Ovary (tissue), 9 donors: ENCODE results near the gene GADD45A. TPM values are rescaled to one million over a fixed set of nuclear protein-coding genes. Genes with fewer than 3 reads are reported as not detected.

Experiments
- DNase-seq, 5 donors: peaks; one replicate each; pipeline ENCODE4 v3.0.0-alpha.2; 2019 to 2020
- H3K27ac ChIP-seq, 2 donors: fragments of 200-600 bp; one replicate each; pipeline versions ENCODE4 v1.5.1 to v1.8.0; 2019 to 2022
- H3K27me3 ChIP-seq: fragments of 200-600 bp; one replicate; pipeline ENCODE4 v1.8.0; 2022
- H3K36me3 ChIP-seq: fragments of 200-600 bp; sonication (generic); one replicate; pipeline ENCODE4 v1.5.1; 2019
- H3K4me1 ChIP-seq: one replicate; pipeline ENCODE4 v1.8.1; 2013; ENCODE audit warnings: mild to moderate bottlenecking, moderate library complexity; ENCODE audit not compliant: insufficient read depth
- H3K4me3 ChIP-seq: fragments of 200-600 bp; sonication (generic); one replicate; pipeline ENCODE4 v1.5.1; 2017
- H3K9me3 ChIP-seq, 2 donors: fragments of 200-600 bp in 1 of 2; sonication (generic) in 1 of 2; one replicate each; pipeline versions ENCODE4 v1.5.1 to v1.8.1; 2013 to 2019; ENCODE audit warnings: mild to moderate bottlenecking in 1 of 2, moderate library complexity in 1 of 2
- EP300 ChIP-seq: sonication (generic); formaldehyde crosslinking; IDR thresholded peaks from one replicate; pipeline ENCODE4 v1.6.1; 2017; ENCODE audit warnings: antibody characterized with exemption
- POLR2A ChIP-seq: fragments of 450-650 bp; IDR thresholded peaks from one replicate; pipeline ENCODE4 v1.6.1; 2017; ENCODE audit warnings: antibody characterized with exemption, mild to moderate bottlenecking, moderate library complexity
- WGBS, 3 donors: extraction: QIAGEN DNeasy Blood & Tissue Kit in 1 of 3; methylation state at CpG; one replicate each; pipeline versions ENCODE4 v1.1.5 to v1.1.7; 2013 to 2017; 5-methylcytosine and 5-hydroxymethylcytosine counted together
- intact Hi-C, 4 donors: fragments of 100-400 bp; cut with DNase I; formaldehyde crosslinking; loops; one replicate each; pipeline versions ENCODE4 v1.11.0 to v1.15.1; 2022 to 2023
- polyA plus RNA-seq, 2 donors: library from polyadenylated mRNA; stranded (reverse); fragments of 200-250 nt in 1 of 2; fragments of 350-450 nt in 1 of 2; fragmentation: Illumina TruSeq in 1 of 2; extraction: RNeasy Lipid Tissue Mini Kit (QIAGEN cat#74804) in 1 of 2; gene quantifications; one replicate each; pipeline ENCODE4 v1.2.3, GENCODE V29; 2013 to 2014
- total RNA-seq, 7 donors: library from RNA; depleted of rRNA in 2 of 7; stranded (reverse); fragments of >200 nt in 2 of 7; fragmentation: NEBNext Ultra II Directional in 3 of 7; extraction: Animal tissue kit (Norgen Biotek cat#: 25700) in 3 of 7; gene quantifications; one replicate each; pipeline versions ENCODE4 v1.1.0 to v1.2.4, GENCODE V29; 2016 to 2023
- TF ChIP-seq, protein P1 (sequence below), 3 donors: fragments of 450-650 bp in 2 of 3; fragments of 200-600 bp in 1 of 3; IDR thresholded peaks; one replicate each; pipeline versions ENCODE4 v1.5.1 to v1.8.0; 2016 to 2022; ENCODE audit warnings: antibody characterized with exemption in 3 of 3, mild to moderate bottlenecking in 1 of 3
- donor health status: DM: no; HTN: no; CAD: no; lungs with moderate emphysema.
- donor health status: DM: no; HTN: no; CAD: no.
- donor health status: Bipolar disorder and iron deficiency.
- donor health status: DM: yes; HTN: yes; CAD: no.
- donor health status: DM: no; HTN: no; CAD: no.
- donor health status: DM: yes; HTN: yes; CAD: no.

Gene GADD45A
- total and polyA plus RNA-seq, 9 donors, result 22.1 to 132 (median 37.5) TPM

- intact Hi-C loops, result no loop called here
- H3K36me3 ChIP-seq, result no peaks in the 10 kb centered on the region
- no peaks in the 10 kb centered on the region for H3K27me3 ChIP-seq
- DNase-seq, result no peak
- no peak for TF ChIP-seq POLR2A
- TF ChIP-seq, protein P1, sequence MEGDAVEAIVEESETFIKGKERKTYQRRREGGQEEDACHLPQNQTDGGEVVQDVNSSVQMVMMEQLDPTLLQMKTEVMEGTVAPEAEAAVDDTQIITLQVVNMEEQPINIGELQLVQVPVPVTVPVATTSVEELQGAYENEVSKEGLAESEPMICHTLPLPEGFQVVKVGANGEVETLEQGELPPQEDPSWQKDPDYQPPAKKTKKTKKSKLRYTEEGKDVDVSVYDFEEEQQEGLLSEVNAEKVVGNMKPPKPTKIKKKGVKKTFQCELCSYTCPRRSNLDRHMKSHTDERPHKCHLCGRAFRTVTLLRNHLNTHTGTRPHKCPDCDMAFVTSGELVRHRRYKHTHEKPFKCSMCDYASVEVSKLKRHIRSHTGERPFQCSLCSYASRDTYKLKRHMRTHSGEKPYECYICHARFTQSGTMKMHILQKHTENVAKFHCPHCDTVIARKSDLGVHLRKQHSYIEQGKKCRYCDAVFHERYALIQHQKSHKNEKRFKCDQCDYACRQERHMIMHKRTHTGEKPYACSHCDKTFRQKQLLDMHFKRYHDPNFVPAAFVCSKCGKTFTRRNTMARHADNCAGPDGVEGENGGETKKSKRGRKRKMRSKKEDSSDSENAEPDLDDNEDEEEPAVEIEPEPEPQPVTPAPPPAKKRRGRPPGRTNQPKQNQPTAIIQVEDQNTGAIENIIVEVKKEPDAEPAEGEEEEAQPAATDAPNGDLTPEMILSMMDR (IDR thresholded peaks at IDR 0.05), result no peak
- no peak for TF ChIP-seq EP300
- H3K4me1 ChIP-seq, result peaks cover 5% of the 10 kb centered on the region
- H3K9me3 ChIP-seq, result no peaks in the 10 kb centered on the region
- no peak overlapping the region for H3K27ac ChIP-seq
- WGBS, 3 donors, result 84 to 89% (median 89%) methylated on average over 2 of the region's 2 CpGs
- no peak overlapping the region for H3K4me3 ChIP-seq
Observed at GRCh38 chr1:67690411-67690810, 5.4 kb downstream of the GADD45A start.

DNA sequence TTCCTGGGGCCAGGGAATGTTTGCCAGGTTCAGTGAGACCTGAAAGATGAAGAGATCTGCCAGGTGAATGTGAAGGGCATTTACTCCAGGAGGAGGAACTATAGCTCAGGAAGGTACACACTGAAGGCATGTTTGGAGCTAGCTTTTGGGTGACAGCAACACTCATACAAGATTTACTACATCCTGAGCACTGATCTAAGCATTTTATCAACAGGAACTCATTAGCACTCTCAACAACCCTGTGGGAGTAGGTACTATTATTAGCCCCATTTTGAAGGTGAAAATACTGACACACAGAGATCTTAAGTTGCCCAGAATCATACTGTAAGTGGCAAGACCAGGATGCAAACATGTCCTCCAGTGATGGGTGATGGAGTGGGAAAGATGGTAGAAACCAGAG lies 6.7 kb downstream of the GADD45A start:
- Histone ChIP-seq H3K27ac (no peak overlapping the region), H3K4me3 (no peak overlapping the region), H3K36me3 (no peaks in the 10 kb centered on the region), H3K4me1 (peaks cover 5% of the 10 kb centered on the region), H3K27me3 (no peaks in the 10 kb centered on the region), H3K9me3 (no peaks in the 10 kb centered on the region)
- no peak for TF ChIP-seq POLR2A
- TF ChIP-seq, protein P1 (IDR thresholded peaks at IDR 0.05), result no peak
- no peak for TF ChIP-seq EP300
- DNase-seq, result no peak
- intact Hi-C loops, result no loop called here

- Histone ChIP-seq H3K4me1 (no peaks in the 10 kb centered on the region), H3K9me3 (no peaks in the 10 kb centered on the region), H3K27ac (no peak overlapping the region), H3K4me3 (no peak overlapping the region), H3K27me3 (no peaks in the 10 kb centered on the region), H3K36me3 (no peaks in the 10 kb centered on the region)
- no peak for DNase-seq
- TF ChIP-seq, protein P1 (IDR thresholded peaks at IDR 0.05), result no peak
- TF ChIP-seq EP300, result no peak
- TF ChIP-seq POLR2A, result no peak
- intact Hi-C loops, result no loop called here
- WGBS, 3 donors, result 83 to 84% (median 83%) methylated on average over 2 of the region's 2 CpGs
Observed at GRCh38 chr1:67695963-67696362, 11.0 kb downstream of the GADD45A start.

GRCh38 chr1:67696708-67697107 lies 11.7 kb downstream of the GADD45A start:
- Histone ChIP-seq H3K9me3 (no peaks in the 10 kb centered on the region), H3K4me3 (no peak overlapping the region), H3K4me1 (no peaks in the 10 kb centered on the region), H3K27me3 (no peaks in the 10 kb centered on the region), H3K36me3 (no peaks in the 10 kb centered on the region), H3K27ac (no peak overlapping the region)
- intact Hi-C loops, result no loop called here
- TF ChIP-seq, protein P1 (IDR thresholded peaks at IDR 0.05), result no peak
- no peak for TF ChIP-seq EP300
- TF ChIP-seq POLR2A, result no peak
- whole genome bisulfite sequencing, 3 donors, result 86 to 92% (median 92%) methylated on average over 3 of the region's 3 CpGs
- DNase-seq, result no peak

DNA sequence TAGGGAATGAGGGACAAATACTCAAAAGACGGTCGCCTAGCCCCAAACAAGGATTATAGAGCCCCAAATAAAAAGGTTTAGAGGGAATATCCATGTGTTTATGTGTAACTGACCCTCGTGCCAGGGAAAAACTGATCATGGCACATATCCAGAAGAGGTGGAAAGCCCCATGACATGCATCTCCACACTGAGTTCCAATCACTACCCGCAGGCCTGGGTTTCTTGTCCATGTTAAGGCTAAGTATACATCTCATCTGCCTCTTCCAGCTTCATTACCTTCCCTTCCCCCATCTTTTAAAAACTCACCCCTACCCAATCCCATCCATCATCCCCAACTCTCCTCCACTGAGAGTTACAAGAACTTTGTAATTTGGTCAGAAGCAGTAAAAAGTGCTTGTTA lies 15.2 kb downstream of the GADD45A start:
- H3K27ac ChIP-seq, result no peak overlapping the region
- H3K27me3 ChIP-seq, result no peaks in the 10 kb centered on the region
- H3K4me3 ChIP-seq, result no peak overlapping the region
- H3K36me3 ChIP-seq, result no peaks in the 10 kb centered on the region
- TF ChIP-seq EP300 (no peak), POLR2A (no peak)
- TF ChIP-seq, protein P1 (IDR thresholded peaks at IDR 0.05), result no peak
- intact Hi-C loops, result no loop called here
- H3K4me1 ChIP-seq, result no peaks in the 10 kb centered on the region
- 85 to 91% (median 90%) methylated on average over 4 of the region's 4 CpGs for WGBS, 3 donors
- H3K9me3 ChIP-seq, result no peaks in the 10 kb centered on the region
- no peak for DNase-seq
